HepG2 (cell line): ENCODE data around the gene MIS18BP1. TPM values are rescaled to one million over a fixed set of nuclear protein-coding genes. Genes with fewer than 3 reads are reported as not detected.

Experiments
- CREB1 ChIP-seq, 2 experiments: fragments of 450-650 bp in 1 of 2; IDR thresholded peaks; 2 replicates each; pipeline ENCODE4 v1.6.1; 2016 to 2017; ENCODE audit warnings: control low read depth in 1 of 2, mild to moderate bottlenecking in 1 of 2, missing compliant biosample characterization in 1 of 2, missing genetic modification characterization in 1 of 2
- GATAD1 ChIP-seq: IDR thresholded peaks from 2 replicates; pipeline ENCODE4 v1.6.1; 2016; ENCODE audit warnings: missing genetic modification reagents, missing compliant biosample characterization
- HCFC1 ChIP-seq: fragments of 150-350 bp; IDR thresholded peaks from 2 replicates; pipeline ENCODE4 v1.6.1; 2014; ENCODE audit warnings: low read depth, low read length
- MAZ ChIP-seq, 2 experiments: sonication (generic) in 1 of 2; formaldehyde crosslinking in 1 of 2; IDR thresholded peaks; 2 replicates each; pipeline versions ENCODE4 v1.5.0 to v1.6.1; 2012 to 2020; ENCODE audit warnings: low read depth in 2 of 2, mild to moderate bottlenecking in 2 of 2, borderline replicate concordance in 1 of 2, improper control_type of control experiment in 1 of 2, low read length in 1 of 2, missing genetic modification reagents in 1 of 2, moderate library complexity in 1 of 2
- MEIS2 ChIP-seq: sonication (generic); formaldehyde crosslinking; IDR thresholded peaks from 2 replicates; pipeline ENCODE4 v1.9.0; 2021; ENCODE audit warnings: mild to moderate bottlenecking, missing genetic modification reagents
- PBX3 ChIP-seq: sonication (generic); formaldehyde crosslinking; IDR thresholded peaks from 2 replicates; pipeline ENCODE4 v1.8.1; 2023; ENCODE audit warnings: missing genetic modification reagents, inconsistent platforms, borderline replicate concordance
- U2AF2 ChIP-seq: fragments of 200-400 bp; formaldehyde crosslinking; IDR thresholded peaks from 2 replicates; pipeline ENCODE4 v1.6.1; 2017; ENCODE audit warnings: low read depth, mild to moderate bottlenecking, low read length
- USF2 ChIP-seq, 2 experiments: sonication (generic) in 1 of 2; formaldehyde crosslinking in 1 of 2; IDR thresholded peaks; 2 replicates each; pipeline versions ENCODE4 v1.5.1 to v1.6.1; 2011 to 2020; ENCODE audit warnings: borderline replicate concordance in 1 of 2, low read depth in 1 of 2, low read length in 1 of 2, mild to moderate bottlenecking in 1 of 2, missing genetic modification reagents in 1 of 2, moderate library complexity in 1 of 2
- YEATS4 ChIP-seq: sonication (generic); formaldehyde crosslinking; IDR thresholded peaks from 2 replicates; pipeline ENCODE4 v1.4.0; 2020; ENCODE audit warnings: missing genetic modification reagents, borderline replicate concordance
- ZMAT3 ChIP-seq: sonication (generic); formaldehyde crosslinking; conservative IDR thresholded peaks from 2 replicates; pipeline ENCODE4 v1.7.0; 2021; ENCODE audit warnings: missing genetic modification reagents
- ZNF17 ChIP-seq: sonication (generic); formaldehyde crosslinking; IDR thresholded peaks from 2 replicates; pipeline ENCODE4 v1.5.0; 2020; ENCODE audit warnings: mild to moderate bottlenecking, missing genetic modification reagents
- ZNF180 ChIP-seq: sonication (generic); formaldehyde crosslinking; IDR thresholded peaks from 2 replicates; pipeline ENCODE4 v1.4.0; 2020; ENCODE audit warnings: low read depth, missing genetic modification reagents, borderline replicate concordance
- ZNF275 ChIP-seq: sonication (generic); formaldehyde crosslinking; IDR thresholded peaks from 2 replicates; pipeline ENCODE4 v1.8.0; 2022; ENCODE audit warnings: missing genetic modification reagents, mild to moderate bottlenecking, inconsistent platforms, borderline replicate concordance
- ZNF792 ChIP-seq: IDR thresholded peaks from 2 replicates; pipeline ENCODE4 v1.6.1; 2016
- polyA plus RNA-seq, 8 experiments: library from polyadenylated mRNA; depleted of rRNA in 3 of 8; stranded (reverse) in 7 of 8; unstranded in 1 of 8; fragments of >200 nt; fragmentation: Illumina TruSeq in 4 of 8; extraction: Trizol in 4 of 8; gene quantifications; 2 replicates each; pipeline versions ENCODE4 v1.2.1 to v1.2.3, GENCODE V29; 2011 to 2016; ENCODE audit warnings: low read depth in 4 of 8, missing spikeins in 1 of 8, mixed read lengths in 1 of 8; ENCODE audit not compliant: insufficient read depth in 1 of 8
- total RNA-seq, 5 experiments: library from RNA; depleted of rRNA; stranded (reverse); fragments of >200 nt; fragmentation: Illumina TruSeq; extraction: Trizol; gene quantifications; 2 replicates each; pipeline ENCODE4 v1.2.3, GENCODE V29; 2016; ENCODE audit warnings: low read depth in 1 of 5
- TF ChIP-seq, protein P1 (sequence below): sonication (generic); formaldehyde crosslinking; IDR thresholded peaks from 2 replicates; pipeline ENCODE4 v1.4.0; 2020; ENCODE audit warnings: missing genetic modification reagents, borderline replicate concordance
- TF ChIP-seq, protein P2 (sequence below): sonication (generic); formaldehyde crosslinking; IDR thresholded peaks from 2 replicates; pipeline ENCODE4 v1.5.0; 2020; ENCODE audit warnings: missing genetic modification reagents

MIS18BP1 gene
- total and polyA plus RNA-seq, 2 of the 13 experiments (the other 11 are each of a cell fraction or from before 2014, with no cell fraction given) = 9.5 to 36.4 TPM

GRCh38 chr14:45253070-45253753 is at the start of gene MIS18BP1 (continued):
- TF ChIP-seq MAZ (IDR thresholded peaks at IDR 0.05; ENCODE audit: borderline replicate concordance, low read depth, low read length) (no peak), MAZ (CRISPR knock-in tag; IDR thresholded peaks at IDR 0.05; ENCODE audit: low read depth) (peak; percentile 79; the same call in 1 of the 2 replicates), ZNF180 (CRISPR knock-in tag) (peak; percentile 18; the same call in 1 of the 2 replicates), ZMAT3 (peak; percentile 77; the same call in 1 of the 2 replicates), ZNF275 (CRISPR knock-in tag) (peak; percentile 78; the same call in 1 of the 2 replicates), YEATS4 (CRISPR knock-in tag) (peak; percentile 93; the same call in 1 of the 2 replicates), HCFC1 (peak; percentile 24; the same call in 1 of the 2 replicates), U2AF2 (no peak; the same call in 1 of the 2 replicates), USF2 (IDR thresholded peaks at IDR 0.05; ENCODE audit: low read depth, low read length) (no peak), USF2 (CRISPR knock-in tag; IDR thresholded peaks at IDR 0.05; ENCODE audit: borderline replicate concordance) (peak; percentile 63; the same call in 1 of the 2 replicates), PBX3 (CRISPR knock-in tag) (0 out of 2 replicates have a peak, but pooled peaks have one; percentile 55), CREB1 (IDR thresholded peaks at IDR 0.05) (peak; percentile 87), CREB1 (CRISPR knock-in tag; IDR thresholded peaks at IDR 0.05) (peak; percentile 95), ZNF17 (CRISPR knock-in tag) (no peak; the same call in 1 of the 2 replicates), MEIS2 (peak; percentile 83; the same call in 1 of the 2 replicates), GATAD1 (CRISPR knock-in tag) (peak; percentile 92), ZNF792 (CRISPR knock-in tag) (peak; percentile 97)
- TF ChIP-seq, protein P1, sequence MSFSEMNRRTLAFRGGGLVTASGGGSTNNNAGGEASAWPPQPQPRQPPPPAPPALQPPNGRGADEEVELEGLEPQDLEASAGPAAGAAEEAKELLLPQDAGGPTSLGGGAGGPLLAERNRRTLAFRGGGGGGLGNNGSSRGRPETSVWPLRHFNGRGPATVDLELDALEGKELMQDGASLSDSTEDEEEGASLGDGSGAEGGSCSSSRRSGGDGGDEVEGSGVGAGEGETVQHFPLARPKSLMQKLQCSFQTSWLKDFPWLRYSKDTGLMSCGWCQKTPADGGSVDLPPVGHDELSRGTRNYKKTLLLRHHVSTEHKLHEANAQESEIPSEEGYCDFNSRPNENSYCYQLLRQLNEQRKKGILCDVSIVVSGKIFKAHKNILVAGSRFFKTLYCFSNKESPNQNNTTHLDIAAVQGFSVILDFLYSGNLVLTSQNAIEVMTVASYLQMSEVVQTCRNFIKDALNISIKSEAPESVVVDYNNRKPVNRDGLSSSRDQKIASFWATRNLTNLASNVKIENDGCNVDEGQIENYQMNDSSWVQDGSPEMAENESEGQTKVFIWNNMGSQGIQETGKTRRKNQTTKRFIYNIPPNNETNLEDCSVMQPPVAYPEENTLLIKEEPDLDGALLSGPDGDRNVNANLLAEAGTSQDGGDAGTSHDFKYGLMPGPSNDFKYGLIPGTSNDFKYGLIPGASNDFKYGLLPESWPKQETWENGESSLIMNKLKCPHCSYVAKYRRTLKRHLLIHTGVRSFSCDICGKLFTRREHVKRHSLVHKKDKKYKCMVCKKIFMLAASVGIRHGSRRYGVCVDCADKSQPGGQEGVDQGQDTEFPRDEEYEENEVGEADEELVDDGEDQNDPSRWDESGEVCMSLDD (CRISPR knock-in tag) = no peak
- TF ChIP-seq, protein P2, sequence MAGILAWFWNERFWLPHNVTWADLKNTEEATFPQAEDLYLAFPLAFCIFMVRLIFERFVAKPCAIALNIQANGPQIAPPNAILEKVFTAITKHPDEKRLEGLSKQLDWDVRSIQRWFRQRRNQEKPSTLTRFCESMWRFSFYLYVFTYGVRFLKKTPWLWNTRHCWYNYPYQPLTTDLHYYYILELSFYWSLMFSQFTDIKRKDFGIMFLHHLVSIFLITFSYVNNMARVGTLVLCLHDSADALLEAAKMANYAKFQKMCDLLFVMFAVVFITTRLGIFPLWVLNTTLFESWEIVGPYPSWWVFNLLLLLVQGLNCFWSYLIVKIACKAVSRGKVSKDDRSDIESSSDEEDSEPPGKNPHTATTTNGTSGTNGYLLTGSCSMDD (CRISPR knock-in tag) = 0 out of 2 replicates have a peak, but pooled peaks have one; percentile 8
